HS-27A (cell line): ENCODE data around the gene FCHO2.
"Not testable (repeated sequence)": the region's sequence is repeated elsewhere in the genome, so short reads cannot be mapped to it uniquely, and the experiment has no call there.

Experiments
- DNase-seq: peaks from one replicate; pipeline ENCODE4 v3.0.0-alpha.2; 2012; ENCODE audit warnings: low read depth, missing footprints

FCHO2 gene

DNA sequence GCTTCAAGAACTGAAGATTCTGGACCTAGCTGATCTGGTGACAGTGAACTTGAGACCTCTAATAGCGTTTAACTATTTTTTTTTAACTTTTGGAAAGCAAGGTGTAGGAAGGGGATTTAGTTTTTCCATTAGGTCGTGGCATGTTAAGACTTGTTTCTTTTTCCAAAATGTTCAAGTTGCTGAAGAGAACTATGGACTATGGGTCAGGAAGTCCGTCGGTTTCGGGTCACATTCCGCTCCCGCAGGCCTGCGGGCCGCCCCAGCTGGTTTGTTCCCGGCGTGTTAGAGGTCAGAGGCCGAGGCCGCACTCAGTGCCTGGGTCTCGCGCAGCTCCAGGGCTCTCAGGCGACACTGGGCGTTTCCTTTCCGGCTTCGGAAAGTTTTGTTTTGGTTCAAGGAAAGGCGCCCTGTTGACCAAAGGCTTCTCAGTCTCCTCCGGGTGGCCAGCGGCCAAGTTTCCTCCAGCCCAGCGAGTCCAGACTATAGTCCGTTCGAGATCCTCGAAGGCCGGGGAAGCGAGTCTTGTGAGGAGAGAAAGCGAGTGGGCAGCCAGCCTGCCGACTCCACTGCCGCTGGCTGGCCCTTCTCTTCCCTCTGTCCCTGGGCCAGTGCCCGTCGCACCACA, 586 bp upstream of the FCHO2 start:
- no peak for DNase-seq

DNA sequence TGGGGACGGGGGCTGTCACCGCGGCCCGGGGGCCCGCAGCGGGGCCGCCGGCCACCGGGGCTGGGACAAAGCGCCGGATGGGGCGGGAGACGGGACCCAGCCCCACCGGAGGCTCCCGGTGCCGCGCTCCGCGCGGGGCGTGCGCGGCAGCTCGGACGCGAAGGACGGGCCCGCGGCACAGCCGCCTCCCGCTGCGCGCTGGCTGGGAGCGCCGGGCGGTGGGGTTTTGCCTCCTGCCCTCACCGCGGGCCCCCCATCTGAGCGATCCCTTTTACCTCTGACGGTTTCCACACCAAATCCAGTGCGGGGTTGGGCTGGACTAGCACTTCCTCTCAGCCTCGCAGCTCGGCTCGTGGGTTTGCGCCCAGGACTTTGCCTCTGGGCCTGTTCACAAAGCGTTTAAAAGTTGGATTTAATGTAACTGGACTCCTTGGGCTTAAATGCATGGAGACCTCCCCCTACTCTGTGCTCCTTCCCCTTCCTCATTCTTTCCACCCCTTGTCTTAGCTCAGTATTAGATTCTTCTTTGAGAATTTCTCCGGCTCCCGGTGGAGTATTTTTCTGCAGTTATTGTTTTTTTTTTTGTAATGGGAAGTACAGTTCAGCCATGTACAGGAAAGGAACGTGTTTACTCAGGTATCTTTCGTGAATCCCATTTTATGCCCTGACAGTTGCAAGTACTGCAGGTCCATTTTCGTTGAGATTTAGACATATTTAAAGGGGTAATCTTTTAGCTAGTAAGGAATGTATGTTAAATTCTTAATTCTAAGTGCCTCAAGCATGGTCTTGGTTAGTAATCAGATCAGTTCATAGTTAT, 691 bp downstream of the FCHO2 start:
- DNase-seq = no peak

DNA sequence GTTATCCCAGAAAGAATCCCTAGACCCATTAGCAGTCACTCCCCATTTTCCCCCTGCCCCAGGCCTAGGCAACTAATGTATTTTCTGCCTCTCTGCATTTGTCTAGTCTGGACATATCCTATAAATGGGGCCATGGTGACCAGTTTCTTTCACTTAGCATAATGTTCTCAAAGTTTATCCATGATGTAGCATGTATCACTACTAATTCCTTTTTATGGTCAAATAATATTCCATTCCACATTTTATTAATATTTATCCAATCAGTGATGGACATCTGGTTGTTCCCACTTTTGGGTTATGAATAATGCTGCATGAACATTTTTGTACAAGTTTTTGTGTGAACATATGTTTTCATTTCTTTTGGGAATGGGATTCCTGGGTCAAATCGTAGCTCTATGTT, 1.5 kb downstream of the FCHO2 start:
- DNase-seq = no peak

DNA sequence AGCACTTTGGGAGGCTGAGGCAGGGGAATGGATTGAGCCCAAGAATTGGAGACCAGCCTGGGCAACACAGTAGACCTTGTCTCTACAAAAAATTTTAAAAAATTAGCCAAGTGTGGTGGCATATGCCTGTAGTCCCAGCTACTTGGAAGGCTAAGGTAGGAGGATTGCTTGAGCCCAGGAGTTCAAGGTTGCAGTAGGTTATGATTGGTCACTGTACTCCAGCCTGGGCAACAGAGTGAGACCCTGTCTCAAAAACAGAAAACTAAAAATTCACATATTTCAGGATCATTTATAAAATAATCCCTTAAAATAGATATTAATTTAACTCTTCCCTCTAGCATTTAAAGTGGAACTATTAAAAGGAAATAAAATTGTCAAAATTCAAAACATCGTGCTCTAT, 3.4 kb downstream of the FCHO2 start:
- no peak for DNase-seq

DNA sequence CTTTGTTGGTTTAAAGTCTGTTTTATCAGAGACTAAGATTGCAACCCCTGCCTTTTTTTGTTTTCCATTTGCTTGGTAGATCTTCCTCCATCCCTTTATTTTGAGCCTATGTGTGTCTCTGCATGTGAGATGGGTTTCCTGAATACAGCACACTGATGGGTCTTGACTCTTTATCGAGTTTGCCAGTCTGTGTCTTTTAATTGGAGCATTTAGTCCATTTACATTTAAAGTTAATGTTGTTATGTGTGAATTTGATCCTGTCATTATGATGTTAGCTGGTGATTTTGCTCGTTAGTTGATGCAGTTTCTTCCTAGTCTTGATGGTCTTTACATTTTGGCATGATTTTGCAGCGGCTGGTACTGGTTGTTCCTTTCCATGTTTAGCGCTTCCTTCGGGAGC, 18.6 kb downstream of the FCHO2 start:
- DNase-seq = not testable (repeated sequence)

DNA sequence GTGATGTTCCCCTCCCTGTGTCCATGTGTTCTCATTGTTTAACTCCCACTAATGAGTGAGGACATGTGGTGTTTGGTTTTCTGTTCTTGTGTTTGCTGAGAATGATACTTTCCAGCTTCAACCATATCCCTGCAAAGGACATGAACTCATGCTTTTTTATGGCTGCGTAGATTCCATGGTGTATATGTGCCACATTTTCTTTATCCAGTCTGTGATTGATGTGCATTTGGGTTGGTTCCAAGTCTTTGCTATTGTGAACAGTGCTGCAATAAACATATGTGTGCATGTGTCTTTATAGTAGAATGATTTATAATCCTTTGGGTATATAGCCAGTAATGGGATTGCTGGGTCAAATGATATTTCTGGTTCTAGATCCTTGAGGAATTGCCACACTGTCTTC, 21.0 kb downstream of the FCHO2 start:
- not testable (repeated sequence) for DNase-seq

DNA sequence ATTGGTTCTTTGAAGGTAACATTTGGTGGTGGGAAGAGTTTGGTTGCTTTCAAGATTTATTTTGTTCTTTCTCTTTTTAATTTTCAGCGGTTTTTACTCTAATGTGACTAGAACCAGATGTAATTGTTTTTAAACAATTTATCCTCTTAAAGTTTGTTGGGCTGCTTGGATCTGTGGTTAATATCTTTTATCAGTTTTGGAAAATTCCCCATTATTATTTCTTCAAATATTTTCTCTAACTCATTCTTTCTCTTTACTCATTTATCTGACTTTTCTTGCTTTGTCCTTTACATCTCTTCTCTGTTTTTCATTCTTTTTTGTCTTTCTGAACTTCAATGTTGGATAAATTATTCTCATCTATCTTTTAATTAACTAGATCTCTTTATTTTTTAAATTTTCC, 29.9 kb downstream of the FCHO2 start:
- DNase-seq = no peak

DNA sequence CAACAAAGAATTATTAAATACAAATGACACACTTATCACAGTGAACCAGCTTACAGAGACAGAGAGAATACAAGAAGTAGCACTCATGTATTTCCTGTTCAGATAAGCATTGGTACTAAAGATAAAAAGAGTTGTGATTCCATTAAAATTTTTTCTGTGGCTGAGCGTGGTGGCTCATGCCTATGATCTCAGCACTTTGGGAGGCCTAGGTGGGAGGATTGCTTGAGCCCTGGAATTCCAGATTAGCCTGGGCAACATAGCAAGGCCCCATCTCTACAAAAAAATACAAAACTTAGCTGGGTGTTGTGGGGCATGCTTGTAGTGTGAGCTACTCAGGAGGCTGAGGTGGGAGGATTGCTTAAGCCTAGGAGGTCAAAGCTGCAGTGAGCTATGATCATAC, 32.9 kb downstream of the FCHO2 start:
- no peak for DNase-seq

DNA sequence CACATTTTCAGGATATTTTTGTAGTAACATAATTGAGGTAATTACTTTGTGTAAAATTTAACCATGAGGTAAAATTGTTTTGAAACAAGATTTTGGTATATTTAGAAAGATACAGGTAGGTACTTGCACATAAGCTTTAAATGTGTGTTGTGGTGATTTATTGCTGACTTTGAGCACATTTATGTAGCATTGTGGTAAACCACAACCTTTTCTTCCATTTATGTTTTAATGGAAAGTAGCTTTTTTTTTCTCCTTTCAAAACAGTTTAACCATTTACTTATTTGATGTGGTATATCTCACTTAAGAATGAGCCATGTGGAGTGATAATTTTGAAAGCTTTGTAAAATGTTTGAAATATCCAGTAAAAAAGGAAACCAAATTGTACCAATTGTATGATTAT, 35.6 kb downstream of the FCHO2 start:
- no peak for DNase-seq

DNA sequence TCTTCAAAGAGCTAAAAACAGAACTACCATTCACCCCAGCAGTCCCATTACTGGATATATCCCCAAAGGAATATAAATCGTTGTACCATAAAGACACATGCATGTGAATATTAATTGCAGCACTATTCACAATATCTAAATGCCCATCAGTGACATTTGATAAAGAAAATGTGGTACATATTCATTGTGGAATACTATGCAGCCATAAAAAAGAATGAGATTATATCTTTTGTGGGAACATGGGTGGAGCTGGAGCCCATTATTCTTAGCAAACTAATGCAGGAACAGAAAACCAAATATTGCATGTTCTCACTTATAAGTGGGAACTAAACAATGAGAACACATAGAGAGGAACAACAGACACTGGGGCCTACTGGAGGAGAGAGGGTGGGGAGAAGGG, 38.7 kb downstream of the FCHO2 start:
- no peak for DNase-seq

DNA sequence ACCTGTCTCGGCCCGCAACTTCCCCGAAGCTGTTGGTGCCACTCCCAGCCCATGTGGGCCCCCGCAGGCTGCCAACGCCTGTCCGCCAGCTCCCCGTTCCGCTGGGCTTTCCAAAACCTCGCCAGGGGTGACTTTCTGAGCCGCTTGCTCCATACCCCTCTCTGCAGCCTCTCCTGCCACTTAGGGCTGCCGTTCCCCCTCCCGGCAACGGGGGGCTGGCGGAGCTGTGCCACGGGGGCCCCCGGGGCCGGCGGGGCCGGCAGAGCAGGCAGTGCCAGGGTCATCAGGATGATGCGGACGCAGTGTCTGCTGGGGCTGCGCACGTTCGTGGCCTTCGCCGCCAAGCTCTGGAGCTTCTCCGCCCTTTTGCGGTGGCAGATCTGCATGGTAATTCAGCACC, 40.8 kb downstream of the FCHO2 start:
- no peak for DNase-seq

DNA sequence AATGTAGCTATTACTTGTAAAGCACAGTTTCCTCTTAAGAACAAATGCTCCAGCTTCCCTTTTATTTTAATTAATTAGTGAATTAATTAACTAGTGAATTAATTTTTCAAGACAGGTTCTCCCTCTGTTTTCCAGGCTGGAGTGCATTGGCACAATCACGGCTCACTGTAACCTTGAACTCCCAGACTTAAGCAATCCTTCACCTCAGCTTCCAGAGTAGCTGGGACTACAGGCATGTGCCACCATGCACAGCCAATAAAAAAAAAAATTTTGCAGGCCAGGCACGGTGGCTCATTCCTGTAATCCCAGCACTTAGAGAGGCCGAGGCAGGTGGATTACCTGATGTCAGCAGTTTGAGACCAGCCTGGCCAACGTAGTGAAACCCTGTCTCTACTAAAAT, 44.1 kb downstream of the FCHO2 start:
- no peak for DNase-seq

DNA sequence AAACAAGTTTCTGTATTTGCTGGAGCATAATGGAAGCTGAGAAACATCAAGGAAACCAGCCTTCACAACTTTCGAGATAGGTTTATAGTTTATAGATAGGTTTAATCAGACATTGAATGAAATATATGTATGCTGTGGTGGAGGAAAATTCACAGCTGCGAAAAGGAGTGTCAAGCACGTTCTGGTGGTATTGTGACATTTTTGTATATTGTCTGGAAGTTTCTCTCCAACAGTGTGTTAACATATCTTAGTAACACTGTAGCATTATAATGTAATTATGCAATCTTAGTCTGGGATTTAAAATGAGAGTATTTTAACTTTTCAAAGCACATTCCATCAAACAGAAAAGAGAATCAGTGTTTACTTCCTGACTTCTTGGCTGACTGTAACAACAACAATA, 50.0 kb downstream of the FCHO2 start:
- DNase-seq = no peak

DNA sequence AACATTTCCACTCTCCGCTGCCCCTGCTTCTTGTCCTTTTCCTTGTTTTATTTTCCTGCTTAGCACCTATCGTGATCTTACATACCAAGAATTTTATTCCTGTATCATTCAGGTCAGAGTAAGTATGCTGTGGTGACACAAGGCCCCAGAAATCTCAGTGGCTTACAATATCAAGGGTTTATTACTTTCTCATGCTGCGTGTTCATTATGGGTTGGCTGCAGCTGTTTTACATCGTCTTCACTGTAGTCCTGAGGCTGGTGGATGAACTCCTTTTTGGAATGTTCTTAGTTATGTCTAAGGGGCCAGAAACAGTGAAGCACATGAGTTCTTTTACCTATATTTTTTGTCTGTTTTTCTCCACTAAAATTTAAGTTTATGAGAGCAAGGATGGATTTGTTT, 51.2 kb downstream of the FCHO2 start:
- no peak for DNase-seq

DNA sequence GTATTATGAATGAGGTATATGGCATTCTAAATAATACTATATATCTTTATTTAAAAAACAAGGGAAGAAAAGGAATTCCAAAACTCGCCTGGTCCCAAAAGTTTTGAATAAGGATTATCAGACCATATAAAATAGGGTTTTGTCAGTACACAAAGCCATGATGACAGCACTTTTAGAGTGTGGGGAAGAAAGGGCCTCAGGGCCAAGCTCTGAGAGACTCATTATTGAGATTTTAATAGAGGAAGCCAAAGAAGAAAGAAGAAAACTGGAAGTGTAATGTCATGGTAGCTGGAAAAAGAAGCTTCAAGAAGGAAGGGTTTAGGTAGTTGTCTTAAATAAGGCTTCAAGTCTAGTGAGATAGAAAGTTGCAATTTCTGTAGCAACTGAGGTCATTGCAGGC, 53.0 kb downstream of the FCHO2 start:
- DNase-seq = no peak

DNA sequence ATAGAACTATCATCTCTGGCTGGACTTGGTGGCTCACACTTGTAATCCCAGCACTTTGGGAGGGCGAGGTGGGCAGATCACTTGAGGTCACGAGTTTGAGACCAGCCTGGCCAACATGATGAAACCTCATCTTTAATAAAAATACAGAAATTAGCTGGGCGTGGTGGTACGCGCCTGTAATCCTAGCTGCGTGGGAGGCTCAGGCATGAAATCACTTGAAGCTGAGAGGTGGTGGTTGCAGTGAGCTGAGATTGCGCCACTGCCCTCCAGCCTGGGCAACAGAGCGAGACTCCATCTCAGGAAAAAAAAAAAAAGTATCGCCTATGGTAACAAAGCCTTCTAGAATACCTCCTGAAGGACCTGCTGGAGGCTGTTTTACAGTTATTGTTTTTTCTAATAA, 55.8 kb downstream of the FCHO2 start:
- not testable (repeated sequence) for DNase-seq

DNA sequence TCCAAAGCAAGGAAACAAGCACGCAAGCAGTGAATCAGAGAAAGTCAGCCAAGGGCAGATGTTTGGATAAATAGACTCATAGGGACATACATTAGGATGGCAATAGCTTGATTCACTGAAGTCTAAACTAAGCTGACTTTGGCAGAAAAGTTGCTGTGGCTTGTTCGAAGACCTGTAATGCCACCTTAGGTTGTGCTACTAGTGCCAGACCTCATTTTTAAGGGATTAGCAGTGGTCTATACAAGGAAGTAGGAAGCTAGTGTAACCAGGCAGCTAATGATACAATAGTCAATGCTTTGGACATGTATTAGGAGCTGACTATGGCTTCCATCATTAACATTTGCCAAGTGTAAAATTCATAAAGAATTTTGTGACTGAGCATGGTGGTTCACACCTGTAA, 63.1 kb downstream of the FCHO2 start:
- no peak for DNase-seq

DNA sequence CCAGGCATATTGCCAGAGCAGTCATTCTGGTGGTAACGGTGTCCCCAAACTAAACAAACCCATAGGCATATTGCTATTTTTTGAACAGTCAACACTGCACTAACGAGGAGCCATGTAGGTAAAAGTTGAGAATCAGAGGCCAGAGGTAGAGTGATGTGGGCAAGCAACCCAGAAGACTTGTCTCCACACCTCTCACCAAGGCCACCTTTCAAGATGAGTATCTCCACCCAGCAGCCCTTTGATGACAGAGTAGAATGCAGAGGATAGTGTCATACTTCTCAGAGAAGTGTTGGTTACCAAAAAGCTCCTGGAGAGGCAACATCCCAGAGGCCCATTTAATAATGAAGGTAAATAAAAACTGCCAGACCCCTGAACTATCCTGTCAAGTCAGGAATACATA, 63.9 kb downstream of the FCHO2 start:
- no peak for DNase-seq

DNA sequence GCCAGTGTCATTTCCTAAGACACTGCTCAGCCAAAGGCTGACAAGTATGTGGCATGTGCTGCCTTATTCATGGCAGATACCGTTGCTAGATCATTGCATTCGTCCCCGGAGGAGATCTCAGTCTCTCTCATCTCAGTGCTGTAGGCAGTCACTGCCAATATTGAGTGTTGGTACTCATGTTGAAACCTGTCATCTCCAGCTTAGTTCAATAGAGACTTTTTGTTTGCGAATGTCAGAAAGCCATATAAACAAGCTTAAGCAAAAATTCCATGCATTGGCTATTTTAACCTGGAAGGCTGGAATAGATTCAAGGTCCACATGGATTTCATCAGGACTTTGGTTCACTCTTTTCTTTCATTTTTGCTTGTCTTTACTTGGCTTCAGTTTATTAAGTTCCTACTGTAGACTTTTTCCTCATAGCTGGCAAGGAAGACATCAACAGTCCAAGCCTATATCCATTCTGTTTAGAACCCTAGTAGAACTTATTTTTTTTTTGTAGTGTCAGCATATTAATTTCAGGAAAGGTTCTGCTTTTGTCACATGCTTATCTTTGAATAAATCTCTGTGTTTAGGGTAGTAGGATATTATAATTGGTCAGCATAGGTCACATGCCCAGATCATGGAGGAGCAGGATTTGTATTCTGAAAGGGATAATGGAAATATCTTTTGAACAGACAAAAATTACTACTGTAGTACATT, 66.8 kb downstream of the FCHO2 start:
- DNase-seq = no peak

DNA sequence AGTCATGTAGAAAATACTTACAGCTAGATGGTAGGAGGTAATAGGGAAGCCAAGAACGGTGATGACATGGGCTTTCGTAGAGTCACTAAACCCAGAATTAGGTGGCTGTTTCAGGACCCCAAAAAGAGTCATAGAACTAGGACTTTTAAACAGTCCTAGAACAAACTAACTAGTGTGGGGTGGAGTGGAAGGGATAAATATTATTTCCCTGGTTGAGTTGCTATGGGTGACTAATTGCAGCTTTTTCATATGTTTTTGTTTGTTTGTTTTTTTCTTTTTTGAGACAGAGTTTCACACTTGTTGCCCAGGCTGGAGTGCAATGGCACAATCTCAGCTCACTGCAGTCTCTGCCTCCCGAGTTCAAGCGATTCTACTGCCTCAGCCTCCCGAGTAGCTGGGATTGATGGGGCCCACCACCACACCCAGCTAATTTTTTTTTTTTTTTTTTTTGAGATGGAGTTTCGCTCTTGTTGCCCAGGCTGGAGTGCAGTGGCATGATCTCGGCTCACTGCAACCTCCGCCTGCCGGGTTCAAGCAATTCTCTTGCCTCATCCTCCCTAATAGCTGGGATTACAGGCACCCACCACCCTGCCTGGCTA, 69.2 kb downstream of the FCHO2 start:
- DNase-seq = not testable (repeated sequence)

DNA sequence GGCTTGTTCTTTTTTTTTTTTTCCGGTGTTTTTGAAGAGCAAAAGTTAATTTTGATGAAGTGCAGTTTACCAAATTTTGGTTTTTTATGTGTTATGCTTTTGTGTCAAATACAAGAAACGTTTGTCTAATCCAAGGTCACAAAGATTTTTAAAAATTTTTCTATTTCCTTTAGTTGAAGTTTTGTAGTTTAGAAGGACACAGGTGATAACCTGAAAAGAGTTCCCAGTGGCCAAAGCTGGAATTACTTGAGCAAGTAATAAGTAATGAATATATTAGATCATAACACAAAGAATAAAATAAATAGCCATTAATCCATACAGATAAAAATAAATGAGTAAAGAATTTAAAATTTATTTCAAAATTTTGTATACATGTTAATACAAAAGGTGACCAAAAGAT, 71.5 kb downstream of the FCHO2 start:
- DNase-seq = no peak

DNA sequence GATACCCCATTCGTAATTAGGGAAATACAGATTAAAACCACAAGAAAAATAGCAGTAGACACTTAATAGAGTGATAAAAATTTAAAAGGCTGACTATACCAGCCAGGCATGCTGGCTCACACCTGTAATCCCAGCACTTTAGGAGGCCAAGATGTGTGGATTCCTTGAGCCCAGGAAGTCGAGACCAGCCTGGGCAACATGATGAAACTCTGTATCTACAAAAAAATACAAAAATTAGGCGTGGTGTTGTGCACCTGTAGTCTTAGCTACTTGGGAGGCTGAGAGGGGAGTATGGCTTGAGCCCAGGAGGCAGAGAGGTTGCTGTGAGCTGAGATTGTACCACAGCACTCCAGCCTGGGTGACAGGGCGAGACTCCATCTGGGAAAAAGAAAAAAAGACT, 72.0 kb downstream of the FCHO2 start:
- DNase-seq = no peak
